ENCODE measurements around the gene GSK3B.

Gene GSK3B

DNA sequence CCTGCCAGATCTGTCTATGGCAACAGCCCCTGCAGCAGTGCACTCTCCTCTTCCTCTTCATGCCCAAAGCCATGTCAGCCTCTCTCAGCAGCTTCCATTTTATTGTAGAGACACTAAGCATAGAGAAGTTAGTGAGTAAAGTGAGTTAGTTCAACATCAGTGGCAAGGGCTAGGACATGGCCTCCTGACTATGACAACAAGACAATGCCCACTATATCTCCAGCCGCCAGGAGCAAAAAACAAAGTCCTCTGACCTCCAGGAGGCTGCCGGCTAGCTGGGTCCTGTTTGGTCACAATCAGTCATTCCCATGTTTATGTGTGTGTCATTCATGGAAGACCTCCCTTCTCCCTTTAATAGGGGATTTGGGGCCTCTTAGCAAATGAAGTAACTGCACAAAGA, 297.5 kb downstream of the GSK3B start (continued):
- TF ChIP-seq, protein P1, sequence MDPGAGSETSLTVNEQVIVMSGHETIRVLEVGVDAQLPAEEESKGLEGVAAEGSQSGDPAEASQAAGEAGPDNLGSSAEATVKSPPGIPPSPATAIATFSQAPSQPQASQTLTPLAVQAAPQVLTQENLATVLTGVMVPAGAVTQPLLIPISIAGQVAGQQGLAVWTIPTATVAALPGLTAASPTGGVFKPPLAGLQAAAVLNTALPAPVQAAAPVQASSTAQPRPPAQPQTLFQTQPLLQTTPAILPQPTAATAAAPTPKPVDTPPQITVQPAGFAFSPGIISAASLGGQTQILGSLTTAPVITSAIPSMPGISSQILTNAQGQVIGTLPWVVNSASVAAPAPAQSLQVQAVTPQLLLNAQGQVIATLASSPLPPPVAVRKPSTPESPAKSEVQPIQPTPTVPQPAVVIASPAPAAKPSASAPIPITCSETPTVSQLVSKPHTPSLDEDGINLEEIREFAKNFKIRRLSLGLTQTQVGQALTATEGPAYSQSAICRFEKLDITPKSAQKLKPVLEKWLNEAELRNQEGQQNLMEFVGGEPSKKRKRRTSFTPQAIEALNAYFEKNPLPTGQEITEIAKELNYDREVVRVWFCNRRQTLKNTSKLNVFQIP (CRISPR knock-in tag; IDR thresholded peaks at IDR 0.05; ENCODE audit: borderline replicate concordance, low read depth): no peak
- TF ChIP-seq ZFP30 (CRISPR knock-in tag; IDR thresholded peaks at IDR 0.05): no peak

DNA sequence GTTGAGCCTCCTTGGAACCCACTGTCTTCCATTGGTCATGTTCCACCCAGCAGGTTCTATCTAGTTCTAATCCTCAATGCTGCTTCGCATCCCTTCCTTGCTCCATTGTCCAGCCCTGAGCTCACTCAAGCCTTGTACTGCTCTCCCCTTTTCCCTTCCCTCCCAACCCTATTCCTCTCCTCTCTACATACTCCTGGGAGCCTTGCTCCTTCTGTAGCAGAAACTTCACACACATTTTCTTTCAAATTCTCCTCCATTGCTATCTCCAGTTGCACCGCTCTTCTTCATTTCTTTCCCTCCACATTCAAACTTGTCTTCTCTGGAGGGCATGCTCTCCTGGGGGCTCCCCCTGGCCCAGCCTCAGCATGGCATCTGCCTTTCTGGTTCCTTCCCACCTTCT, 297.9 kb downstream of the GSK3B start:
- TF ChIP-seq, protein P2, sequence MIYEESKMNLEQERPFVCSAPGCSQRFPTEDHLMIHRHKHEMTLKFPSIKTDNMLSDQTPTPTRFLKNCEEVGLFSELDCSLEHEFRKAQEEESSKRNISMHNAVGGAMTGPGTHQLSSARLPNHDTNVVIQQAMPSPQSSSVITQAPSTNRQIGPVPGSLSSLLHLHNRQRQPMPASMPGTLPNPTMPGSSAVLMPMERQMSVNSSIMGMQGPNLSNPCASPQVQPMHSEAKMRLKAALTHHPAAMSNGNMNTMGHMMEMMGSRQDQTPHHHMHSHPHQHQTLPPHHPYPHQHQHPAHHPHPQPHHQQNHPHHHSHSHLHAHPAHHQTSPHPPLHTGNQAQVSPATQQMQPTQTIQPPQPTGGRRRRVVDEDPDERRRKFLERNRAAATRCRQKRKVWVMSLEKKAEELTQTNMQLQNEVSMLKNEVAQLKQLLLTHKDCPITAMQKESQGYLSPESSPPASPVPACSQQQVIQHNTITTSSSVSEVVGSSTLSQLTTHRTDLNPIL (CRISPR knock-in tag; IDR thresholded peaks at IDR 0.05; ENCODE audit: low read depth): no peak
- TF ChIP-seq ZFP3 (CRISPR knock-in tag; IDR thresholded peaks at IDR 0.05) (no peak), SNAI2 (CRISPR knock-in tag; IDR thresholded peaks at IDR 0.05) (no peak)
- ATAC-seq: no peak

DNA sequence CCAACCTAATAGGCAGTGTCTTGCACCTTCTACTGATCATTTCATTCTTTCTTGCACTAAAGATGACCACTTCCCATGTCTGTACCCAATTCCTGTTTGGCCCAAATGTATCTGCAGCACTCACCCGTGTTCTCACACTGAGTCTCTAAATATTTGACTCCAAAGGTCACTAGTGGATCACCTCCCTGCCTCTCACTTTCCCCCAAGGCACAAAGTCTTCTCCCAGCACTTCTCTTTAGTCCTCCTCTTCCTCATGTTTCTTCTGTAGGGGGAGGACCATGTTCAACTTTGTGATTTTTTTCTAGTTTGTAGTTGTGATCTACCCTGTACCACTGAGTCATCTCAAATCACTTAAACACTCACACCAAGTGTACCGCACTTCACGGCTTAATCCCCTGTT, 298.4 kb downstream of the GSK3B start:
- no peak for ATAC-seq
- no peak for TF ChIP-seq OSR1 (CRISPR knock-in tag; IDR thresholded peaks at IDR 0.05)
- no peak for TF ChIP-seq RARB (CRISPR knock-in tag; IDR thresholded peaks at IDR 0.05)
- TF ChIP-seq TOX (CRISPR knock-in tag; IDR thresholded peaks at IDR 0.05; ENCODE audit: borderline replicate concordance): no peak
- TF ChIP-seq, protein P3, sequence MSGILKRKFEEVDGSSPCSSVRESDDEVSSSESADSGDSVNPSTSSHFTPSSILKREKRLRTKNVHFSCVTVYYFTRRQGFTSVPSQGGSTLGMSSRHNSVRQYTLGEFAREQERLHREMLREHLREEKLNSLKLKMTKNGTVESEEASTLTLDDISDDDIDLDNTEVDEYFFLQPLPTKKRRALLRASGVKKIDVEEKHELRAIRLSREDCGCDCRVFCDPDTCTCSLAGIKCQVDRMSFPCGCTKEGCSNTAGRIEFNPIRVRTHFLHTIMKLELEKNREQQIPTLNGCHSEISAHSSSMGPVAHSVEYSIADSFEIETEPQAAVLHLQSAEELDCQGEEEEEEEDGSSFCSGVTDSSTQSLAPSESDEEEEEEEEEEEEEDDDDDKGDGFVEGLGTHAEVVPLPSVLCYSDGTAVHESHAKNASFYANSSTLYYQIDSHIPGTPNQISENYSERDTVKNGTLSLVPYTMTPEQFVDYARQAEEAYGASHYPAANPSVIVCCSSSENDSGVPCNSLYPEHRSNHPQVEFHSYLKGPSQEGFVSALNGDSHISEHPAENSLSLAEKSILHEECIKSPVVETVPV (CRISPR knock-in tag; IDR thresholded peaks at IDR 0.05): no peak
- TF ChIP-seq, protein P2 (CRISPR knock-in tag; IDR thresholded peaks at IDR 0.05; ENCODE audit: low read depth): no peak
- TF ChIP-seq ISL1 (CRISPR knock-in tag; IDR thresholded peaks at IDR 0.05): no peak
- no peak for TF ChIP-seq BACH2 (CRISPR knock-in tag; IDR thresholded peaks at IDR 0.05; ENCODE audit: borderline replicate concordance)
- TF ChIP-seq ZNF70 (CRISPR knock-in tag; IDR thresholded peaks at IDR 0.05): no peak
- TF ChIP-seq GLIS3 (CRISPR knock-in tag; IDR thresholded peaks at IDR 0.05): no peak
- TF ChIP-seq PPARA (CRISPR knock-in tag; IDR thresholded peaks at IDR 0.05; ENCODE audit: borderline replicate concordance): no peak
- TF ChIP-seq ZFP3 (CRISPR knock-in tag; IDR thresholded peaks at IDR 0.05): no peak
- no peak for TF ChIP-seq ESRRG (CRISPR knock-in tag; IDR thresholded peaks at IDR 0.05)

DNA sequence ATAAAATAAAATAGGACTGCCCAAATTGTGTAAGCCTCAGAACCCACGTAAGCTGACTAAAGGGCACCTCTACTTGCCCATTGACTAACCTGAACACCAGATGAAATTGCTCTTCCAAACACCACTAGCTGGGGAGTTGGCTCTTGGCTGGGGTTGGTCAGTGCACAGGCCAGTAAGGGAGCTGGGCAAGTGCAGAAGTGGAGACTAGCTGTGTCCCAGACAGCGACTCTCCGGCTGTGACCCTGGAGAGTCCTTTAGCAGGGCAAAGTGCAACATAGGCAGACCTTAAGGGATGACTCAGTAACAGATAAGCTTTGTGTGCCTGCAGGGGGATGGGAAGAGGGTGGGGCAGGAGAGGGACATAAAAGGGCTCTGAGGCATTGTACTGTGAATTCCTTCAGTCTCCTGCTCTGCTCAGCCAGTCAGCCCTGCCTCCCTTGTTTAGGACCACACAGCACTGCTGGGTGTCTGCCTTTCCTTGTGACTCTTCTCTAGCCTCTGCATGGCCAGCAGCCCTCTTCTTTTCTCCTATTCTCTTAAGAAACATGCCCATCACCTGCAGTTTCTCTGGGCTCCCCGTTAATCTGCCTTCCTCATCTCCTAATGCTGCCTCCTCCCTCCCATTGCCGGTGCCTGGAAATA, 299.2 kb downstream of the GSK3B start:
- TF ChIP-seq, protein P2 (CRISPR knock-in tag; IDR thresholded peaks at IDR 0.05; ENCODE audit: low read depth): no peak
- TF ChIP-seq, protein P4, sequence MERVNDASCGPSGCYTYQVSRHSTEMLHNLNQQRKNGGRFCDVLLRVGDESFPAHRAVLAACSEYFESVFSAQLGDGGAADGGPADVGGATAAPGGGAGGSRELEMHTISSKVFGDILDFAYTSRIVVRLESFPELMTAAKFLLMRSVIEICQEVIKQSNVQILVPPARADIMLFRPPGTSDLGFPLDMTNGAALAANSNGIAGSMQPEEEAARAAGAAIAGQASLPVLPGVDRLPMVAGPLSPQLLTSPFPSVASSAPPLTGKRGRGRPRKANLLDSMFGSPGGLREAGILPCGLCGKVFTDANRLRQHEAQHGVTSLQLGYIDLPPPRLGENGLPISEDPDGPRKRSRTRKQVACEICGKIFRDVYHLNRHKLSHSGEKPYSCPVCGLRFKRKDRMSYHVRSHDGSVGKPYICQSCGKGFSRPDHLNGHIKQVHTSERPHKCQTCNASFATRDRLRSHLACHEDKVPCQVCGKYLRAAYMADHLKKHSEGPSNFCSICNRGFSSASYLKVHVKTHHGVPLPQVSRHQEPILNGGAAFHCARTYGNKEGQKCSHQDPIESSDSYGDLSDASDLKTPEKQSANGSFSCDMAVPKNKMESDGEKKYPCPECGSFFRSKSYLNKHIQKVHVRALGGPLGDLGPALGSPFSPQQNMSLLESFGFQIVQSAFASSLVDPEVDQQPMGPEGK (CRISPR knock-in tag; IDR thresholded peaks at IDR 0.05; ENCODE audit: borderline replicate concordance): no peak
- TF ChIP-seq ZC3H10 (CRISPR knock-in tag; IDR thresholded peaks at IDR 0.05) (no peak), CSDC2 (CRISPR knock-in tag; IDR thresholded peaks at IDR 0.05) (no peak), RARB (CRISPR knock-in tag; IDR thresholded peaks at IDR 0.05) (no peak), ZFP30 (CRISPR knock-in tag; IDR thresholded peaks at IDR 0.05) (no peak), BACH2 (CRISPR knock-in tag; IDR thresholded peaks at IDR 0.05; ENCODE audit: borderline replicate concordance) (no peak)
- TF ChIP-seq, protein P5, sequence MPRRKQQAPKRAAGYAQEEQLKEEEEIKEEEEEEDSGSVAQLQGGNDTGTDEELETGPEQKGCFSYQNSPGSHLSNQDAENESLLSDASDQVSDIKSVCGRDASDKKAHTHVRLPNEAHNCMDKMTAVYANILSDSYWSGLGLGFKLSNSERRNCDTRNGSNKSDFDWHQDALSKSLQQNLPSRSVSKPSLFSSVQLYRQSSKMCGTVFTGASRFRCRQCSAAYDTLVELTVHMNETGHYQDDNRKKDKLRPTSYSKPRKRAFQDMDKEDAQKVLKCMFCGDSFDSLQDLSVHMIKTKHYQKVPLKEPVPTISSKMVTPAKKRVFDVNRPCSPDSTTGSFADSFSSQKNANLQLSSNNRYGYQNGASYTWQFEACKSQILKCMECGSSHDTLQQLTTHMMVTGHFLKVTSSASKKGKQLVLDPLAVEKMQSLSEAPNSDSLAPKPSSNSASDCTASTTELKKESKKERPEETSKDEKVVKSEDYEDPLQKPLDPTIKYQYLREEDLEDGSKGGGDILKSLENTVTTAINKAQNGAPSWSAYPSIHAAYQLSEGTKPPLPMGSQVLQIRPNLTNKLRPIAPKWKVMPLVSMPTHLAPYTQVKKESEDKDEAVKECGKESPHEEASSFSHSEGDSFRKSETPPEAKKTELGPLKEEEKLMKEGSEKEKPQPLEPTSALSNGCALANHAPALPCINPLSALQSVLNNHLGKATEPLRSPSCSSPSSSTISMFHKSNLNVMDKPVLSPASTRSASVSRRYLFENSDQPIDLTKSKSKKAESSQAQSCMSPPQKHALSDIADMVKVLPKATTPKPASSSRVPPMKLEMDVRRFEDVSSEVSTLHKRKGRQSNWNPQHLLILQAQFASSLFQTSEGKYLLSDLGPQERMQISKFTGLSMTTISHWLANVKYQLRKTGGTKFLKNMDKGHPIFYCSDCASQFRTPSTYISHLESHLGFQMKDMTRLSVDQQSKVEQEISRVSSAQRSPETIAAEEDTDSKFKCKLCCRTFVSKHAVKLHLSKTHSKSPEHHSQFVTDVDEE (CRISPR knock-in tag; IDR thresholded peaks at IDR 0.05): no peak
- TF ChIP-seq, protein P3 (CRISPR knock-in tag; IDR thresholded peaks at IDR 0.05): no peak
- ATAC-seq: peak; percentile 55
